ENCODE results near the gene ISM1. TPM values are rescaled to one million over a fixed set of nuclear protein-coding genes. Genes with fewer than 3 reads are reported as not detected.

ISM1 gene
- total and polyA plus RNA-seq, 2 of the 13 experiments (the other 11 are each of a cell fraction or from before 2014, with no cell fraction given): 0.40 to 1.4 TPM

- TF ChIP-seq NR2F2 (IDR thresholded peaks at IDR 0.05; ENCODE audit: borderline replicate concordance, low read depth): no peak
- TF ChIP-seq IKZF5 (CRISPR knock-in tag; IDR thresholded peaks at IDR 0.05): peak; percentile 45; the same call in 1 of the 2 replicates
- TF ChIP-seq EHMT2 (IDR thresholded peaks at IDR 0.05; ENCODE audit: borderline replicate concordance, low read depth, low read length): peak; percentile 89
- TF ChIP-seq FOSL1 (CRISPR knock-in tag; IDR thresholded peaks at IDR 0.05; ENCODE audit: borderline replicate concordance): no peak; the same call in 1 of the 2 replicates
- no peak for TF ChIP-seq PHF21A (CRISPR knock-in tag; IDR thresholded peaks at IDR 0.05)
- peak; percentile 35; the same call in 1 of the 2 replicates for TF ChIP-seq ZKSCAN8 (CRISPR knock-in tag; IDR thresholded peaks at IDR 0.05; ENCODE audit: borderline replicate concordance)
- peak; percentile 62; the same call in 1 of the 2 replicates for TF ChIP-seq NCOR1 (IDR thresholded peaks at IDR 0.05; ENCODE audit: borderline replicate concordance, low read length)
- TF ChIP-seq IRF1 (CRISPR knock-in tag; IDR thresholded peaks at IDR 0.05; ENCODE audit: low read depth): no peak
- TF ChIP-seq NR1H2 (CRISPR knock-in tag; IDR thresholded peaks at IDR 0.05; ENCODE audit: borderline replicate concordance, low read depth): no peak
- peak; percentile 85 for TF ChIP-seq ZNF18 (CRISPR knock-in tag; IDR thresholded peaks at IDR 0.05; ENCODE audit: insufficient replicate concordance)
- no peak for TF ChIP-seq MXI1 (IDR thresholded peaks at IDR 0.05; ENCODE audit: borderline replicate concordance, low read depth, low read length)
- TF ChIP-seq NR2C2 (CRISPR knock-in tag; IDR thresholded peaks at IDR 0.05; ENCODE audit: borderline replicate concordance): no peak
- TF ChIP-seq HNRNPLL (IDR thresholded peaks at IDR 0.05; ENCODE audit: low read depth, low read length, poor library complexity, severe bottlenecking): no peak
- TF ChIP-seq ZZZ3 (CRISPR knock-in tag; IDR thresholded peaks at IDR 0.05; ENCODE audit: borderline replicate concordance): no peak
- peak; percentile 88 for TF ChIP-seq ZBTB38 (CRISPR knock-in tag; IDR thresholded peaks at IDR 0.05)
- TF ChIP-seq ZNF253 (CRISPR knock-in tag; IDR thresholded peaks at IDR 0.05; ENCODE audit: borderline replicate concordance): no peak
- TF ChIP-seq U2AF1 (optimal IDR thresholded peaks at IDR 0.05; ENCODE audit: low read depth, low read length): no peak
- no peak for TF ChIP-seq MIXL1 (CRISPR knock-in tag; IDR thresholded peaks at IDR 0.05)
- TF ChIP-seq AHDC1 (CRISPR knock-in tag; IDR thresholded peaks at IDR 0.05; ENCODE audit: borderline replicate concordance): peak; percentile 49; the same call in 1 of the 2 replicates
- no peak for TF ChIP-seq ZFP36L1 (CRISPR knock-in tag; IDR thresholded peaks at IDR 0.05)
Measured at GRCh38 chr20:13336308-13337089, 115.4 kb downstream of the ISM1 start (continued).

Measured in HepG2 (cell line).